Renal cortical epithelial cell (primary cell): ENCODE data around the gene ZC2HC1C. TPM values are rescaled to one million over a fixed set of nuclear protein-coding genes. Genes with fewer than 3 reads are reported as not detected.
A peak's percentile ranks its signal among the peaks of the same experiment; 100 is the strongest.
"Not testable (repeated sequence)": the region's sequence is repeated elsewhere in the genome, so short reads cannot be mapped to it uniquely, and the experiment has no call there.

Experiments
- DNase-seq: peaks from one replicate; pipeline ENCODE4 v3.0.0-alpha.2; 2011; ENCODE audit warnings: low read depth
- total RNA-seq: library from RNA; depleted of rRNA; stranded (reverse); fragments of >200 nt; gene quantifications from 2 replicates; pipeline ENCODE4 v1.2.3, GENCODE V29; 2014

Gene ZC2HC1C
- total RNA-seq, 1 donor from 2014 or later: 4.7 TPM

GRCh38 chr14:75053396-75054291 is 15.8 kb upstream of the ZC2HC1C start:
- no peak for DNase-seq

GRCh38 chr14:75054421-75054820 is 15.0 kb upstream of the ZC2HC1C start:
- DNase-seq: no peak

- peak; percentile 22 for DNase-seq
Measured at GRCh38 chr14:75059642-75060041, 9.8 kb upstream of the ZC2HC1C start.

- no peak for DNase-seq
Measured at GRCh38 chr14:75060420-75060819, 9.0 kb upstream of the ZC2HC1C start.

- no peak for DNase-seq
Measured at GRCh38 chr14:75063013-75063412, 6.4 kb upstream of the ZC2HC1C start.

- peak; percentile 68 for DNase-seq
Measured at GRCh38 chr14:75063491-75064204, 5.8 kb upstream of the ZC2HC1C start, which contains the start of gene ACYP1. ACYP1 (minus strand) TSS chr14:75064024; CDS start chr14:75063553, 471 bp downstream.

- DNase-seq: no peak
Measured at GRCh38 chr14:75064205-75064567, 5.3 kb upstream of the ZC2HC1C start.

- DNase-seq: no peak
Measured at GRCh38 chr14:75066691-75067090, 2.8 kb upstream of the ZC2HC1C start.

GRCh38 chr14:75067212-75067611 is 2.2 kb upstream of the ZC2HC1C start:
- no peak for DNase-seq

GRCh38 chr14:75067765-75068164 is 1.7 kb upstream of the ZC2HC1C start:
- DNase-seq: not testable (repeated sequence)

- peak; percentile 59 for DNase-seq
Measured at GRCh38 chr14:75068294-75069120, 934 bp upstream of the ZC2HC1C start.

- no peak for DNase-seq
Measured at GRCh38 chr14:75069811-75070145, 337 bp downstream of the ZC2HC1C start.

- DNase-seq: no peak
Measured at GRCh38 chr14:75070383-75070782, 942 bp downstream of the ZC2HC1C start.

- DNase-seq: no peak
Measured at GRCh38 chr14:75077794-75078193, 8.4 kb downstream of the ZC2HC1C start.

GRCh38 chr14:75079521-75079920 is 10.1 kb downstream of the ZC2HC1C start:
- no peak for DNase-seq

- no peak for DNase-seq
Measured at GRCh38 chr14:75081660-75082229, 12.3 kb downstream of the ZC2HC1C start.

GRCh38 chr14:75083271-75083670 is 13.8 kb downstream of the ZC2HC1C start:
- no peak for DNase-seq

- peak; percentile 24 for DNase-seq
Measured at GRCh38 chr14:75084513-75084912, 15.1 kb downstream of the ZC2HC1C start.

- no peak for DNase-seq
Measured at GRCh38 chr14:75088153-75088552, 18.7 kb downstream of the ZC2HC1C start.

GRCh38 chr14:75088566-75089373 is 19.3 kb downstream of the ZC2HC1C start:
- peak; percentile 65 for DNase-seq

GRCh38 chr14:75090353-75090752 is 20.9 kb downstream of the ZC2HC1C start:
- no peak for DNase-seq
